Fibroblast of mammary gland (primary cell): ENCODE results near the gene FXYD1.
A peak's percentile ranks its signal among the peaks of the same experiment; 100 is the strongest.

ENCODE experiments used
- DNase-seq: peaks from one replicate; pipeline ENCODE4 v3.0.0-alpha.2; 2010; ENCODE audit warnings: low read depth
- H3K4me3 ChIP-seq: 2 replicates; pipeline ENCODE4 v1.5.1; 2011; ENCODE audit warnings: low read depth, mild to moderate bottlenecking, low read length, moderate library complexity; ENCODE audit not compliant: control insufficient read depth
- CTCF ChIP-seq: conservative IDR thresholded peaks from 2 replicates; pipeline ENCODE4 v1.5.1; 2011; ENCODE audit warnings: low read depth, low read length, inconsistent platforms; ENCODE audit not compliant: control insufficient read depth, insufficient read depth

The FXYD1 gene

GRCh38 chr19:35108730-35109129 is 29.9 kb upstream of the FXYD1 start:
- H3K4me3 ChIP-seq, result no peak overlapping the region
- no peak for DNase-seq
- no peak for TF ChIP-seq CTCF

GRCh38 chr19:35109395-35110112 is 29.1 kb upstream of the FXYD1 start:
- DNase-seq, result no peak
- no peak overlapping the region for H3K4me3 ChIP-seq
- no peak for TF ChIP-seq CTCF

- no peak for DNase-seq
- no peak overlapping the region for H3K4me3 ChIP-seq
- no peak for TF ChIP-seq CTCF
Observed at GRCh38 chr19:35110974-35111373, 27.6 kb upstream of the FXYD1 start.

GRCh38 chr19:35112995-35113688 is 25.5 kb upstream of the FXYD1 start:
- DNase-seq, result no peak
- H3K4me3 ChIP-seq, result no peak overlapping the region
- no peak for TF ChIP-seq CTCF

GRCh38 chr19:35114353-35115176 is 24.1 kb upstream of the FXYD1 start:
- no peak overlapping the region for H3K4me3 ChIP-seq
- peak; percentile 98 for TF ChIP-seq CTCF
- DNase-seq, result peak; percentile 57

- no peak for DNase-seq
- no peak within 1 kb of the TSS for H3K4me3 ChIP-seq
- TF ChIP-seq CTCF, result no peak
Observed at GRCh38 chr19:35115177-35115951, 23.3 kb upstream of the FXYD1 start, which contains the start of gene FXYD3. Gene FXYD3, plus strand, starts transcription at chr19:35115823. Its CDS starts 3,554 bp downstream, at chr19:35119377.
